Stomach (tissue), 4 donors: ENCODE measurements around the gene RPL41.

Source experiments
- EP300 ChIP-seq: sonication (generic); formaldehyde crosslinking; IDR thresholded peaks from one replicate; pipeline ENCODE4 v1.6.1; 2017; ENCODE audit warnings: antibody characterized with exemption
- POLR2A ChIP-seq, 4 donors: fragments of 450-650 bp; IDR thresholded peaks; one replicate each; pipeline ENCODE4 v1.6.1; 2016; ENCODE audit warnings: antibody characterized with exemption in 4 of 4, control low read depth in 2 of 4, mild to moderate bottlenecking in 1 of 4, moderate library complexity in 1 of 4
- TF ChIP-seq, protein P1 (sequence below), 7 experiments: fragments of 450-650 bp in 4 of 7; fragments of 200-600 bp in 3 of 7; sonication (generic) in 3 of 7; IDR thresholded peaks; one replicate each; pipeline ENCODE4 v1.5.1; 2016 to 2019; ENCODE audit warnings: antibody characterized with exemption in 7 of 7, control low read depth in 2 of 7, mild to moderate bottlenecking in 1 of 7

DNA sequence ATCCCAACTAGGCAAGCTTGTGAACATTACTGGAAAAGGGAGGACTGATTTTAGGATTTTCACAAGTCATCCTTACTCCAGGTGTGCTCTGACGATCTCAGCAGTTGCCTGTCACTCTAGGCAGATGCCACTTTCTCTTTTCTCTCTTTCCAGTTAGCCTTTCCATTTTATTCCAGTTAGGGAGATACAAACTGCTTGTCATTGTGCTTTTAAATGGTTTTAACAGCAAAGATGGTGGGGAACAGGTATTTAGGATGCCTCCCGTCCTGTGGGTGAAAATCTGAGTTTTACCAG lies 10.9 kb upstream of the RPL41 start:
- TF ChIP-seq POLR2A (IDR thresholded peaks at IDR 0.05) (no peak), EP300 (no peak)
- TF ChIP-seq, protein P1, sequence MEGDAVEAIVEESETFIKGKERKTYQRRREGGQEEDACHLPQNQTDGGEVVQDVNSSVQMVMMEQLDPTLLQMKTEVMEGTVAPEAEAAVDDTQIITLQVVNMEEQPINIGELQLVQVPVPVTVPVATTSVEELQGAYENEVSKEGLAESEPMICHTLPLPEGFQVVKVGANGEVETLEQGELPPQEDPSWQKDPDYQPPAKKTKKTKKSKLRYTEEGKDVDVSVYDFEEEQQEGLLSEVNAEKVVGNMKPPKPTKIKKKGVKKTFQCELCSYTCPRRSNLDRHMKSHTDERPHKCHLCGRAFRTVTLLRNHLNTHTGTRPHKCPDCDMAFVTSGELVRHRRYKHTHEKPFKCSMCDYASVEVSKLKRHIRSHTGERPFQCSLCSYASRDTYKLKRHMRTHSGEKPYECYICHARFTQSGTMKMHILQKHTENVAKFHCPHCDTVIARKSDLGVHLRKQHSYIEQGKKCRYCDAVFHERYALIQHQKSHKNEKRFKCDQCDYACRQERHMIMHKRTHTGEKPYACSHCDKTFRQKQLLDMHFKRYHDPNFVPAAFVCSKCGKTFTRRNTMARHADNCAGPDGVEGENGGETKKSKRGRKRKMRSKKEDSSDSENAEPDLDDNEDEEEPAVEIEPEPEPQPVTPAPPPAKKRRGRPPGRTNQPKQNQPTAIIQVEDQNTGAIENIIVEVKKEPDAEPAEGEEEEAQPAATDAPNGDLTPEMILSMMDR (IDR thresholded peaks at IDR 0.05): no peak
